RKO (cell line): Measurements from ENCODE around the gene ATXN7L1.

Experiments used
- DNase-seq: peaks from one replicate; pipeline ENCODE4 v3.0.0-alpha.2; 2016; ENCODE audit warnings: low spot score

Gene ATXN7L1

GRCh38 chr7:105827151-105827875 lies 49.1 kb downstream of the ATXN7L1 start:
- DNase-seq = no peak

- DNase-seq = no peak
Measured at GRCh38 chr7:105826143-105826542, 50.3 kb downstream of the ATXN7L1 start.

GRCh38 chr7:105825371-105825770 lies 51.0 kb downstream of the ATXN7L1 start:
- no peak for DNase-seq

GRCh38 chr7:105822806-105823205 lies 53.6 kb downstream of the ATXN7L1 start:
- no peak for DNase-seq

GRCh38 chr7:105821527-105821926 lies 54.9 kb downstream of the ATXN7L1 start:
- no peak for DNase-seq

GRCh38 chr7:105820363-105821066 lies 55.9 kb downstream of the ATXN7L1 start:
- no peak for DNase-seq

GRCh38 chr7:105819559-105819958 lies 56.8 kb downstream of the ATXN7L1 start:
- no peak for DNase-seq

- no peak for DNase-seq
Measured at GRCh38 chr7:105816954-105817615, 59.3 kb downstream of the ATXN7L1 start.

GRCh38 chr7:105816266-105816843 lies 60.0 kb downstream of the ATXN7L1 start:
- no peak for DNase-seq

GRCh38 chr7:105815576-105815975 lies 60.8 kb downstream of the ATXN7L1 start:
- DNase-seq = no peak

- no peak for DNase-seq
Measured at GRCh38 chr7:105814481-105814880, 61.9 kb downstream of the ATXN7L1 start.

- no peak for DNase-seq
Measured at GRCh38 chr7:105811189-105811847, 65.1 kb downstream of the ATXN7L1 start.

- no peak for DNase-seq
Measured at GRCh38 chr7:105810556-105810955, 65.8 kb downstream of the ATXN7L1 start.

- peak; percentile 71 for DNase-seq
Measured at GRCh38 chr7:105808703-105809590, 67.5 kb downstream of the ATXN7L1 start.

GRCh38 chr7:105808209-105808608 lies 68.2 kb downstream of the ATXN7L1 start:
- DNase-seq = no peak

GRCh38 chr7:105807448-105807762 lies 69.0 kb downstream of the ATXN7L1 start:
- DNase-seq = no peak

- peak; percentile 76 for DNase-seq
Measured at GRCh38 chr7:105806592-105807447, 69.6 kb downstream of the ATXN7L1 start.

- DNase-seq = no peak
Measured at GRCh38 chr7:105805447-105806019, 70.9 kb downstream of the ATXN7L1 start.

- no peak for DNase-seq
Measured at GRCh38 chr7:105803429-105803736, 73.0 kb downstream of the ATXN7L1 start.
